ENCODE results near the gene FAM47E. TPM values are rescaled to one million over a fixed set of nuclear protein-coding genes. Genes with fewer than 3 reads are reported as not detected.

FAM47E gene
- total RNA-seq, 2 experiments from 2014 or later: 0.17 TPM; not detected in 1

- Mint-ChIP-seq H3K9me3 (peaks cover 18% of the 10 kb centered on the region), H3K27ac (peak overlapping the region; percentile 9), H3K4me3 (no peak overlapping the region), H3K27me3 (peaks cover 19% of the 10 kb centered on the region), H3K4me1 (peaks cover 45% of the 10 kb centered on the region), H3K36me3 (ENCODE audit: low read depth) (peaks cover 11% of the 10 kb centered on the region)
- peak; percentile 38 for DNase-seq
- CTCF ChIA-PET: interaction anchor here (0.6 to 0.8 kb wide), 3 partner anchors 29 to 1293 kb away, joined by 3 to 4 read pairs (median 3); no protein-coding TSS in a partner anchor
- POLR2A ChIA-PET: no interaction called here
These were observed 49.7 kb downstream of the FAM47E start for GRCh38 chr4:76301068-76301774.

- Mint-ChIP-seq H3K27me3 (peaks cover 17% of the 10 kb centered on the region), H3K9me3 (peaks cover 14% of the 10 kb centered on the region), H3K4me1 (peaks cover 47% of the 10 kb centered on the region), H3K36me3 (ENCODE audit: low read depth) (peaks cover 11% of the 10 kb centered on the region), H3K4me3 (no peak overlapping the region), H3K27ac (no peak overlapping the region)
- ChIA-PET POLR2A (no interaction called here), CTCF (interaction anchor here (0.6 to 0.8 kb wide), 2 partner anchors 28 to 858 kb away, joined by 3 read pairs; no protein-coding TSS in a partner anchor)
- DNase-seq: no peak
These were observed 50.2 kb downstream of the FAM47E start for GRCh38 chr4:76301775-76302162.

- no peak for DNase-seq
- ChIA-PET POLR2A (no interaction called here), CTCF (no interaction called here)
- Mint-ChIP-seq H3K9me3 (peaks cover 10% of the 10 kb centered on the region), H3K27me3 (peaks cover 22% of the 10 kb centered on the region), H3K4me3 (no peak overlapping the region), H3K4me1 (peaks cover 50% of the 10 kb centered on the region), H3K36me3 (ENCODE audit: low read depth) (peaks cover 11% of the 10 kb centered on the region), H3K27ac (peak overlapping the region; percentile 41)
These were observed 51.4 kb downstream of the FAM47E start for GRCh38 chr4:76302826-76303438.

GRCh38 chr4:76305033-76305687 lies 53.6 kb downstream of the FAM47E start:
- ChIA-PET CTCF (interaction anchor here (0.9 to 4.0 kb wide), 6 partner anchors 12 to 88 kb away, joined by 3 to 11 read pairs (median 4); no protein-coding TSS in a partner anchor), POLR2A (no interaction called here)
- Mint-ChIP-seq H3K36me3 (ENCODE audit: low read depth) (peaks cover 6% of the 10 kb centered on the region), H3K4me1 (peaks cover 50% of the 10 kb centered on the region), H3K27ac (peak overlapping the region; percentile 61), H3K9me3 (peaks cover 4% of the 10 kb centered on the region), H3K27me3 (peaks cover 35% of the 10 kb centered on the region), H3K4me3 (peak overlapping the region; percentile 75)
- DNase-seq: peak; percentile 25

- DNase-seq: peak; percentile 13
- Mint-ChIP-seq H3K27ac (peak within 1 kb of the TSS; percentile 61), H3K36me3 (ENCODE audit: low read depth) (peaks cover 4% of the 10 kb centered on the region), H3K4me3 (peak within 1 kb of the TSS; percentile 75), H3K9me3 (peaks cover 2% of the 10 kb centered on the region), H3K27me3 (peaks cover 40% of the 10 kb centered on the region), H3K4me1 (peaks cover 42% of the 10 kb centered on the region)
- CTCF ChIA-PET: interaction anchor here (0.9 to 4.0 kb wide), 12 partner anchors 10 to 89 kb away, joined by 3 to 11 read pairs (median 4); no protein-coding TSS in a partner anchor
- POLR2A ChIA-PET: no interaction called here
These were observed 54.7 kb downstream of the FAM47E start, which contains the start of gene STBD1 for GRCh38 chr4:76305971-76306881. TSS of gene STBD1 (plus strand) at chr4:76306733. CDS start at chr4:76306770, 37 bp downstream.

- DNase-seq: peak; percentile 21
- ChIA-PET POLR2A (no interaction called here), CTCF (interaction anchor here (0.9 to 4.0 kb wide), 7 partner anchors 9 to 71 kb away, joined by 3 to 9 read pairs (median 4); no protein-coding TSS in a partner anchor)
- peaks cover 34% of the 10 kb centered on the region for H3K4me1 Mint-ChIP-seq
- peaks cover 4% of the 10 kb centered on the region for H3K36me3 Mint-ChIP-seq (ENCODE audit: low read depth)
- peaks cover 43% of the 10 kb centered on the region for H3K27me3 Mint-ChIP-seq
- peak overlapping the region; percentile 75 for H3K4me3 Mint-ChIP-seq
- H3K27ac Mint-ChIP-seq: peak overlapping the region; percentile 20
- peaks cover 2% of the 10 kb centered on the region for H3K9me3 Mint-ChIP-seq
These were observed 55.5 kb downstream of the FAM47E start for GRCh38 chr4:76306882-76307659.

- H3K27ac Mint-ChIP-seq: no peak overlapping the region
- peaks cover 2% of the 10 kb centered on the region for H3K9me3 Mint-ChIP-seq
- H3K36me3 Mint-ChIP-seq (ENCODE audit: low read depth): peaks cover 4% of the 10 kb centered on the region
- POLR2A ChIA-PET: no interaction called here
- peaks cover 40% of the 10 kb centered on the region for H3K27me3 Mint-ChIP-seq
- CTCF ChIA-PET: interaction anchor here (0.9 to 4.0 kb wide), 5 partner anchors 9 to 71 kb away, joined by 3 to 9 read pairs (median 4); no protein-coding TSS in a partner anchor
- DNase-seq: no peak
- peaks cover 30% of the 10 kb centered on the region for H3K4me1 Mint-ChIP-seq
- H3K4me3 Mint-ChIP-seq: peak overlapping the region; percentile 49
These were observed 56.1 kb downstream of the FAM47E start for GRCh38 chr4:76307660-76308014.

- H3K4me3 Mint-ChIP-seq: no peak overlapping the region
- CTCF ChIA-PET: interaction anchor here (0.6 kb wide), 1 partner anchor 223 kb away, joined by 3 read pairs; no protein-coding TSS in a partner anchor
- peaks cover 33% of the 10 kb centered on the region for H3K27me3 Mint-ChIP-seq
These were observed 57.0 kb downstream of the FAM47E start for GRCh38 chr4:76308548-76308947.

GRCh38 chr4:76309939-76310550 lies 58.5 kb downstream of the FAM47E start:
- H3K4me1 Mint-ChIP-seq: peaks cover 13% of the 10 kb centered on the region
- no peak overlapping the region for H3K4me3 Mint-ChIP-seq
- H3K27me3 Mint-ChIP-seq: peaks cover 32% of the 10 kb centered on the region
- no peaks in the 10 kb centered on the region for H3K36me3 Mint-ChIP-seq (ENCODE audit: low read depth)
- no peak for DNase-seq
- CTCF ChIA-PET: no interaction called here
- peaks cover 3% of the 10 kb centered on the region for H3K9me3 Mint-ChIP-seq
- no peak overlapping the region for H3K27ac Mint-ChIP-seq
- POLR2A ChIA-PET: no interaction called here

More at GRCh38 chr4:76308548-76308947, 57.0 kb downstream of the FAM47E start:
- POLR2A ChIA-PET: no interaction called here
- Mint-ChIP-seq H3K36me3 (ENCODE audit: low read depth) (peaks cover under 1% of the 10 kb centered on the region), H3K4me1 (peaks cover 24% of the 10 kb centered on the region), H3K27ac (no peak overlapping the region), H3K9me3 (peaks cover under 1% of the 10 kb centered on the region)
- DNase-seq: no peak

GRCh38 chr4:76310683-76311082 lies 59.2 kb downstream of the FAM47E start:
- no peak for DNase-seq
- Mint-ChIP-seq H3K36me3 (ENCODE audit: low read depth) (no peaks in the 10 kb centered on the region), H3K4me1 (peaks cover 7% of the 10 kb centered on the region), H3K4me3 (no peak overlapping the region), H3K9me3 (peaks cover 3% of the 10 kb centered on the region), H3K27me3 (peaks cover 32% of the 10 kb centered on the region), H3K27ac (no peak overlapping the region)
- ChIA-PET CTCF (no interaction called here), POLR2A (no interaction called here)

GRCh38 chr4:76311896-76312331 lies 60.4 kb downstream of the FAM47E start:
- H3K4me3 Mint-ChIP-seq: no peak overlapping the region
- H3K27ac Mint-ChIP-seq: no peak overlapping the region
- ChIA-PET CTCF (no interaction called here), POLR2A (no interaction called here)
- DNase-seq: no peak
- H3K9me3 Mint-ChIP-seq: peaks cover 11% of the 10 kb centered on the region
- peaks cover 2% of the 10 kb centered on the region for H3K4me1 Mint-ChIP-seq
- H3K36me3 Mint-ChIP-seq (ENCODE audit: low read depth): no peaks in the 10 kb centered on the region
- H3K27me3 Mint-ChIP-seq: peaks cover 36% of the 10 kb centered on the region

All from activated CD4-positive, alpha-beta T cell treated with anti-CD3 and anti-CD28 coated beads, Interleukin-2, amount 10 ng/mL, durations not matched to agents 7 days and 5 days (primary cell).